CD4-positive, alpha-beta T cell treated with Interleukin-1 beta for 1 hour (primary cell): ENCODE measurements around the gene DAPK3.
"Not testable (repeated sequence)": the region's sequence is repeated elsewhere in the genome, so short reads cannot be mapped to it uniquely, and the experiment has no call there.

Experiments used
- DNase-seq, 2 donors: peaks; one replicate each; pipeline ENCODE4 v3.0.0-alpha.2; 2020 to 2022

Gene DAPK3

DNA sequence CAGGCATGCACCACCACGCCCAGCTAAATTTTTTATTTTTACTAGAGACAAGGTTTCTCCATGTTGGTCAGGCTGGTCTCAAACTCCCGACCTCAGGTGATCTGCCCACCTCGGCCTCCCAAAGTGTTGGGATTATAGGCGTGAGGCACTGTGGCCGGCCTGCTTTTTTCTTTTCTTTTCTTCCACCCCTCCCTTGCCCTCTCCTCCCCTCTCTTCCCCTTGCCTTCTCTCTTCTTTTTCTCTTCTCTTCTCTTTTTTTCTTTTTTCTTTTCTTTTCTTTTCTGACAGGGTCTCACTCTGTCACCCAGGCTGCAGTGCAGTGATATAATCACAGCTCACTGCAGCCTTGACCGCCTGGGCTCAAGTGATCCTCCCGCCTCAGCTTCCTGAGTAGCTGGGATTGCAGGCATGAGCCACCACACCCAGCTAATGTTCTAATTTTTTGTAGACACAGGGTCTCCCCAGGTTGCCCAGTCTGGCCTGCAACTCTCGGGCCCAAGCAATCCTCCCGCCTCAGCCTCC is 18.1 kb downstream of the DAPK3 start:
- not testable (repeated sequence) for DNase-seq

DNA sequence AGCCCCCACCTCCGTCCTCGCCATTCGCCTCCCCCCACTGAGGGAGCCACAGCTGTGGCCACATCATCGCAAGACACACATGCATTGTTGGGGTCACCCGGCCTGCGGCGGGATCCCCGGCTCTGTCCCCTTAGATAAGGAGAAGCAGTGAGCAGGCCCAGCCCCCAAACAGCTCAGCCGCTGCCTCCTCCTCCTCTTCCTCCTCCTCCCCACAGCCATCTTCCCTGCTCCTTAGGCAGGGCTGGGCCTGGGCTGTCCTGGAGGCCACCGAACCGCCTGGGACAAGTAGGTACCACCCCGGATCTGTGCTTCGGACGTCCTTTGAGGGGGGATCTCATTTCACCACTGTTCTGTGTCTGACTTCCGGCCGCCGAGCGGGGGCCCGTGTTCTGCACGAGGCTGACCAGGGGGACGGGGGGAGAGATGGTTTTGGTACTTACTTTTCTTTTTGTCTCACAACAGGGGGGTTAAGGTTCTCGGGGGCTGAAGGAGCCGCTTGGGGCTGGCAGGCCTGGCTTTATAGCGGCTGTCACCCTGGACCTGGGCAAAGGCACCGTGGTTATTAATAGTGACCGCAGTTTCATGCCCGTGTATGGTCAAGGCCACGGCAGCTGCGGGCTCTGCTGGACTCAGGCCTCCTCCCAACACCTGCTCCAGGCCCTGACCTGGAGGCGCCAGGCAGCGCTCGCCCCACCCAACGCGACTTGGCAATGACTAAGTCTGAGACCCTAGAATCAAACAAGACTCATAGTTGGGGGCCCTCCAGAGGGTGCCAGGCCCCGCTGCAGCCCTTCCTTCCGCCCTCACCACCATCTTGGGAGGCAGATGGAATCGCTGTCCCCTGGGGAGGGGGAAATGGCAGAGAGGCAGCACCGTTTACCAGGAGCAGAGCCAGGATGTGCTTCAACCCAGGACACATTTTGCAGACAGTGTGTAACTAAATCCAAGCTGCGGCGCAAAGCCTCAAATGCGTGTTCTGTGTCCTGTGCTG is 19.7 kb downstream of the DAPK3 start:
- no peak for DNase-seq

DNA sequence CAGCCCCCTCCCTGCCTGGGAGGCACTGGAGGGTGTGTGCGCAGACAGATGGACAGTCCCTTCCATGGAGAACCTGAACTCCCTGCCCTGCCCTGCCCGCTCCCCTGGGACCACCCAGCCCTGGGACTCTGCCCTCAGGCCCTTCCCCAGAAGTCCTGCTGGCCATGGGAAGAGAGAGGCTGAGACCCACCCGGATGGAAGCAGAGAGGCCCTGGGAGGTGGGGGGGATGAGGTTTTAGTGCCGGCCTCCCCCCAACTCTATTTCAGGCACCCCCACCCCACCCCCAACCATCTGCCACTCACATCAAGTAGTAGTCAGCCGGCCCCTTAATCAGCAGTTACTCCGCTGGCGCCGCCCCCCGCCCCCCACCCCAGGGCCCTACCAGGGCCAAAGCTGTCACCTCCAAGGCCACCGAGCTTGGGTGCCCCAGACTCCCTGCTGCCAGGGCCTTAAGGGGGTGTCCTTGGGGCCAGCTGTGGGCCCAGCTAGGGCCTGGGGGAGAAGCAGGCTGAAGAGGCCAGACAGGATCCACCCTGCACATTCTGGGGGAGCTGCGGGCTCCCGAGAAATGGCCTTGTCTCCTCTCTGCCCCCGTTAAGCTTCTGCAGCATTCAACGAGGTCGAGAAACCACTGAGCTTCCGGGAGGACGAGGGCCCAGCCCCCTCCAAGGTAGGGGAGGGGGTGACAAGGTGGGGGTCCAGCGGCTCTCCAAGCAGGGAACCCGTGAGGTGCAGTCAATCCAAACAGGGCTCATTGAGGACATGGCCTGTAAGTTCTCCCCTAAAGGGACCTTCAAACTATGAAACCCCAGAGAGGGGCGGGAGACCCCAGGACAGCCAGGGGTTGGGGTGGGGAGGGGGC is 20.7 kb downstream of the DAPK3 start:
- DNase-seq = no peak

DNA sequence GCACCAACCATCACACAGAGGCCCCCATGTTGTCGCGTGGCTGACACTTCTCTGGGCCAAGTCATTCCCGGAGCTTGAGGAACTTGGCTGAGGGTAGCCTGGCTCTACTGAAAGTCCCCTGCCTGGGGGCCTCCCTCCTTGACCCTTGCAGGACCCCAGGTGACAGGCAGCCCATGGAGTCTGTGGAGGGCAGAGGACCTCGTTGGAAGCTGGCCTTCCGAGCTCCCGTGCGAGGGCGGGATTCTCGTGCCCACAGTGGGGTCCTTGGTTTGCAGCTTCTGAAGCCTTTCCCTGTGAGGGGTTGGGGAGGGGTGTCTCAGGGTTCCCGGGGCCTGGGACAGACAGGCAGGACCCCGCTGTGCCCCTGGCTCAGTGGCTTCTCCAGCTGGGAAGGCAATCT is 21.6 kb downstream of the DAPK3 start:
- DNase-seq = no peak

DNA sequence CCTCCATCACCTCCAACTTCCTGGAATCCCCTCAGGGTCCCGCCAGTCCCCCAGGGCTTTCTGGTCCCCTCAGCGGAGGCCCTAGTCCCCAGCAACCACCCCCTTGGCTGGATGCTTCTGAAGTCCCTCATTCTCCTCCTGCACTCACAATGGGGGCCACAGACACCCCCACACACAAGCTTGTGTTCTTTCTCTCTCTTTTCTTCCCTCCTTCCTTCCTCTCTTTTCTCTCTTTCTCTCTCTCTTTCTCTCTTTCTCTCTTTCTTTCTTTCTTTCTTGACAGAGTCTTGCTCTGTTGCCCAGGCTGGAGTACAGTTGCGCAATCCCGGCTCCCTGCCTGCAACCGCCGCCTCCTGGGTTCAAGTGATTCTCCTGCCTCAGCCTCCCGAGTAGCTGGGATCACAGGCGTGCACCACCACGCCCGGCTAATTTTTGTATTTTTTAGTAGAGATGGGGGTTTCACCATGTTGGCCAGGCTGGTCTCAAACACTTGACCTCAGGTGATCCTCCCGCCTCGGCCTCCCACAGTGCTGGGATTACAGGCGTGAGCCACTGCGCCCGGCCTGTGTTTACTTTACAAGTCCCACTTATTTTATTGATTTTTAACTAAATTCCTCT is 23.5 kb downstream of the DAPK3 start:
- DNase-seq = not testable (repeated sequence)

DNA sequence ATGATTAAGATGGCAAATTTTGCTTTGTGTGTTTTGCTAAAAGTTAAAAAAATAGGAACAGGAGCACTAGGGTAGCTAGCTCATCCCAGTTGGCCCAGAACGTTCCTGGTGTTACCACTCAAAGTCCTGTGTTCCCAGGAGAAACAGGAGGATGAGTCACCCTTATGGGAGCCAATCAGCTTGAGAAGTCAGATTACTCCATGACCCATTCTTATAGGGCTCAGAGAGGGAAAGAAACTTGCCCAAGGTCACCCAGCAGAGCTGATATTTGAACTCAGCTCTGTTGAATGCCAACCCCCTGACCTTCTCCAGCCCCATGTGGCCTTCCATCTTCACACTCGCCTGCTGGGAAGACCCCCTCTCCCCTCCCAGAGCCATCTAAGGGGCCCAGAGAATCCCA is 25.1 kb downstream of the DAPK3 start:
- no peak for DNase-seq

DNA sequence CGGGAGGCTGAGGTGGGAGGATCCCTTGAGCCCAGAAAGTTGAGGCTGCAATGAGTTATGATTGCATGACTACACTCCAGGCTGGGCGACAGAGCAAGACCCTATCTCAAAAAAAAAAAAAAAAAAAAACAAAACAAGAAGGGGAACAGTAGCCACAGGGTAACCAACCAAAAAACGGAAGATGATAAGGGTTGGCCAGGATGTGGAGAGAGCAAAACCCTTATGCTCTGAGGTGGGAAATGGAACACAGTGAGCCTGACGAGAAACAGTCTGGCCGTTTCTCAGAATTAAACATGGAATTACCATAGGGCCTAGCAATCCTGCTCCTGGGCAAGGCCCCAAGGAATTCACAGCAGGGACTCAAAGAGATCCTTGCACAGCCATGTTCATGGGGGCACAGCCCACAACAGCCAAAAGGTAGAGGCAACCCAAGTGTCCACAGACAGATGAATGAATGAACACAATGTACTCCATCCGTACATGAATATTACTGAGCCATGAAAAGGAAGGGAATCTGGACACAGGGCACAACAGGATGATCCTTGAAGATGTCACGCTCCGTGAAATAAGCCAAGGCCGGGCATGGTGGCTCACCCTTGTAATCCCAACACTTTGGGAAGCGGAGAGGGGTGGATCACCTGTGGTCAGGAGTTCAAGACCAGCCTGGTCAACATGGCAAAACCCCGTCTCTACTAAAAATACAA is 26.7 kb downstream of the DAPK3 start:
- no peak for DNase-seq

DNA sequence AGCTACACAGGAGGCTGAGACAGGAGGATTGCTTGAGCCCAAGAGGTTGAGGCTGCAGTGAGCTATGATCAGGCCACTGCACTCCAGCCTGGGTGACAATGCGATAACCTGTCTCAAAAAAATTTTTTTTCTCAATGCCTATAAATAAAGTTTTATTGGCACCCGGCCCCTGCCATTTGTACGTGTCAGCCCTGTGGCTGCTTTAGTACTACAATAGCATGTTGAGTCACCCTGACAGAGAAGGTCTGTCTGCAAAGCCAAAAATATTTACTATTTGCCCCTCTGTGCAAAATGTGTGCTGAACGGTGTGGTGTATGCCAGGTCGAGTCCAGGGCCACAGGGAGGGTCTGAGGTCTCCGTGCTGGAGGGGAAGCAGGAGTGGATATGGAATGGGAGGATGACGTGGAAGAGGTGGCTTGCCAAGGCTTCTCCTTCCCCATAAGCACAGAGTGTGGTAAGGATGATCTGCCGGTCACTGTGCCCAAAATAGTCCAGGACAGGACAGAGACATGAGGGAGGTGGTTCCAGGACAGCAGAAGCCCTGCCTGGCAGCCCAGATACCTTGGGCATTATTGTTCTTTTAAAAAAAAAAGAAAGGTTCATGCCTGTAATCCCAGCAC is 28.0 kb downstream of the DAPK3 start:
- DNase-seq = no peak

DNA sequence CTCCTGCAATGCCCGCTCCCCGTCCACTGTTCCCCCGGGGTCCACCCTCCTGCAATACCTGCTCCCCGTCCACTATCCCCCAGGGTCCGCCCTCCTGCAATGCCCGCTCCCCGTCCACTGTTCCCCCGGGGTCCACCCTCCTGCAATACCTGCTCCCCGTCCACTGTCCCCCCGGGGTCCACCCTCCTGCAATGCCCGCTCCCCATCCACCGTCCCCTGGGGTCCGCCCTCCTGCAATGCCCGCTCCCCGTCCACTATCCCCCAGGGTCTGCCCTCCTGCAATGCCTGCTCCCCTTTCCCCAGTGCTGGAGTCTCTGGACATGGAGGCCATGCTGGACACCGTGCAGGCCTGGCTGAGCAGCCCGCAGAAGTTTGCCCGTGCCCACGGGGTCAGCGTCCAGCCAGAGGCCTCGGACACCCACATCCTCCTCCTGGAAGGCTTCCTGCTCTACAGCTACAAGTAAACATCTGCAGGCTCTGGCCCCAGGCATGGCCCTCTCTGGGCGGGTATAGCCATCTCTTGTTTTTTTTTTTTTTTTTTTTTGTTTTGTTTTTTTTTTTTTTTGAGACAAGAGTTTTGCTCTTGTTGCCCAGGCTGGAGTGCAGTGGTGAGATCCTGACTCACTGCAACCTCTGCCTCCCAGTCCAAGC is 32.5 kb downstream of the DAPK3 start:
- not testable (repeated sequence) for DNase-seq

DNA sequence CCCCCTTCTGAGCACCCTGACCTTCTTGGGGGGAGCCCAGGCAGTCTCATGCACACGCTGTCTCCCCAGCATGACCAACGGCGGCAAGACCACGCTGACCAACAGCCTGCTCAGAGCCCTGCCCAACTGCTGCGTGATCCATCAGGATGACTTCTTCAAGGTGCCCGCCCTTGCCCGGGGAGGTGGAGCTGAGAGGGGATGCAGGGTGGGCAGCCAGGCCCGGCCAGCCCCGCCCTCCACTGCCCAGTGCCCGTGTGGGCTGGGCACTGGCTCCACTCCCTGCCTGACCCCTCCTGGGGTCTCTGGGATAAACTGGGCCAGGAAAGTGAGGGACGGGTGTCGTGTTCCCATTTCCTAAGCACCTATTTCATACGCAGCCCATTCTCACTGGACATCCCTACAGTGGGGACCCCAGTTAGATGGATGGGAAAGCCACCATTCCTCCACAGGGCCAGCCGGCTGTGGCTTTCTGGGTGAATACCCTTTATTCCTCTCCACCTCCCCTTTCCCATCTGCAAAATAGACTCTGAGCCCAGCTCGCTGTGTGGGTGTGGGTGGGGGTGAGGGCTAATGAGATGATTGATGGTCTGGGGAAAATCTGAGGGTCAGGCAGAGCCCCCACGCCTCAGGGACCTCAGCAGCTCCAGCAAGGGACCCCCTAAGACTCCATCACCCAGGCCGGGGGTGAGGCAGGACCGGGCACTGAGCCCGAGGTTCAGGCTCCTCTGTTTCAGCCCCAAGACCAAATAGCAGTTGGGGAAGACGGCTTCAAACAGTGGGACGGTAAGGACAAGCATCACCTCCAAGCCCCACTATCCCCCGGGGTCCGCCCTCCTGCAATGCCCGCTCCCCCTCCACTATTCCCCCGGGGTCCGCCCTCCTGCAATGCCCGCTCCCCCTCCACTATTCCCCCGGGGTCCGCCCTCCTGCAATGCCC is 34.1 kb downstream of the DAPK3 start:
- no peak for DNase-seq

DNA sequence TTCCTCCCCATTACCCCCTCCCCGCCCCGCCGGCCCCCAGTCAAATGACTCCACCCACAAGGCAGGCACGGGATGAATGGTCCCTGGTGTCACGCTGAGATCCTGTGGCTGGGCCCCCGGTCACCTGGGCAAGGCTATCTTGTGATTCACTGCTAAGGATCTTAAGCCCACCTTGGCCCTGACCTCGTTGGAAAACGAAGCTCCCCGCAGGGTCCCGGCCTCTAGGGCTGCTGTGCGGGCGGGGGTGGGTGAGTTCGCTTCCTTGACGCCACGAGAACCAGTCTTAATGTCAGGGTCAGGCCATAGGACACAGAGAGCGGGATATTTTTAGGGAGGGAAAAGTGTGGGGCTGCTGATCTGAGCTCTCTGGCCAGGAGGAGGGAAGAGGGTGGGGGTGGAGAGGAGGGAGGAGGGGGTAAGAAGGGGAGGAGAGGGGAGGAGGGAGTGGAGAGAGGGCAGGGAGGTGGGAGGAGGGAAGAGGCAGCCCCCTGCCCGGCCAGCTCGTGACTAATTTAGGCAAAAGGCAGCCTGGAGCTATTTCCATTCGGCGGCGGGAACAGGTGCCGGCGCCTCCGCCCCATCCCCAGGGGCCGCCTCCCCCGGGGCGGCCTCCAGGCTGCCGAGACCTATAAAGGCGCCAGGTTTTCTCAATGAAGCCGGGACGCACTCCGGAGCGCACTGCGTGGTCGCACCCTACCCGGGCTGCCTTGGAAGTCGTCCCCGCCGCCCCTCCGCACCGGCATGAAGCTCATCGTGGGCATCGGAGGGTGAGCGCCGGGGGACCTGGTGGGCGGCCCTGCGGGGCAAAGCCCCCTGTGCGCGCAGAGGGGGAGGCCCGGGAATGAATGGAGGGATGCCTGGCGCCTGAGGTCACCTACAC is 37.7 kb downstream of the DAPK3 start, which contains the start of gene NMRK2:
Gene NMRK2, plus strand, starts transcription at position 139 of the 880 bp plus-strand sequence. Its CDS starts 603 bp downstream, at position 742.
- no peak for DNase-seq

DNA sequence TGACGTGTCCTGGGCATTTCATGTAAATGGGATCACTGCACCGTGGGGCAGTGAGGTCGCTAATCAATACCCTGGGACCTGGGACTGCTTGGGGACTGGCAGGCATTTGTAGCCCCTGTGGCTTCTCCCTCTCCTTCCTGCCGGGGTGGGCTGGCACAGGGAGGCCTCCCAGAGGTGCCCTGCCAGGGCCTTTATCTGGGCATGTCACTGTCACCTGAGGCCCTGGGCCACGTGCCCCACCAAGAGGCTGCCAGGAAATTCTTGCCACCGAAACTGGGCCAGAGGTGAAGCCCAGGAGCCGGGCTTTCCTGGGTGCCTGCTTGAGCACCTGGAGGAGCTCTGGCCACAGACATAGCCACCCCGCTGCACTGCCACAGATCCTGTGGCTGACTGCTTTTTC is 39.9 kb downstream of the DAPK3 start:
- no peak for DNase-seq

DNA sequence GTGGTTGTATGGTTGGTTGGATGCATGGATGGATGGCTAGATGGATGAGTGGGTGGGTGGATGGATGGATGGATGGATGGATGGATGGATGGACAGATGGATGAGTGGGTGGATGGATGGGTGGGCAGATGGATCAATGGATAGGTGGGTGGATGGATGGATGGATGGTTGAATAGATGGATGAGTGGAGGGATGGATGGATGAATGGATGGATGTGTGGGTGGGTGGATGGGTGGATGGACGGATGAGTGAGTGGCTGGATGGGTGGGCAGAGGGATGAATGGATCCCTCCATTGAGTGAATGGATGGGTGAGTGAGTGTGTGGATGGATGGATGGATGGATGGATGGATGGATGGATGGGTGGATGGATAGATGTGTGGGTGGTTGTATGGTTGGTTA is 47.0 kb downstream of the DAPK3 start:
- no peak for DNase-seq

DNA sequence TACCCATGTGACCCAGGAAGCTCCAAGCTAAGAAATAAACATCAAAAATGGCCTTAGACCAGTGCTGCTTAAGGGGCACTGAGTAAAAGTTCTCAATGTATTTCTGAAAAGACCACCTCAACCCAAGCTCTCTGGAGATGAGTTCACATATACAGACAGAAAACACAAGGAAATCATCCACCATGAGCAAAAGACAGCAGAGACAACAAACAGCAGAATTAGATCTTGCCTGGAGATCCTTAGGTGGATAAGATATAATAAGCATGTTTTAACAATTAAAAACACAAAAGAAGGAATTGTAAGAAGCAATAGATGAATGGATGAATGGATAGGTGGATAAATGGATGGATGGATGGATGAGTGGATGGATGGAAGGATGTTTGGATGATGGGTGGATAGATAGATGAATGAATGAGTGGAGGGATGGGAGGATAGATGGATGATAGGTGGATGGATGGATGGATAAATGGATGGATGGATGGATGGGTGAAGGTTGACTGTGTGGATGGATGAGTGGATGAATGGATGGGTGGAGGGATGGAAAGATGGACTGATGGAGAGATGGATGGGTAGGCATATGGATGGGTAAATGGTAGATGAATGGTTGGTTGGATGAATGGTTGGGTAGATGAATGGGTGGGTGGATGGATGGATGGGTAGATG is 47.7 kb downstream of the DAPK3 start:
- DNase-seq = no peak

DNA sequence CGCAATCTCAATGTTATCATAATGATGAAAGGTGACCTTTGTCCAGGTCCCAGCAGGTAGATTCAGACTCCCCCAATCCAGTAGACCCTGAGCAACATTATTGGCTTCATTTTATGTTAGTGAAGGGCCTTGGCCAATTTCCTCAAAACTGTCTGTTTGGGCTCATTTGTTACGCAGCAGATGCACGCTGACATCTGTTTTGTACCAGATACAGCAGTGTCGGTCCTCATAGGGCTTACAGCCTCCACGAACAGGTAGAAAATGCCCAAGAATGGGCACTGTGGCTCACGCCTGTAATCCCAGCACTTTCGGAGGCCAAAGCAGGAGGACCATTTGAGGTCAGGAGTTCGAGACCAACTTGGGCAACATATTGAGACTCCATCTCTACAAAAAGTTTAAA is 51.1 kb downstream of the DAPK3 start:
- DNase-seq = no peak

DNA sequence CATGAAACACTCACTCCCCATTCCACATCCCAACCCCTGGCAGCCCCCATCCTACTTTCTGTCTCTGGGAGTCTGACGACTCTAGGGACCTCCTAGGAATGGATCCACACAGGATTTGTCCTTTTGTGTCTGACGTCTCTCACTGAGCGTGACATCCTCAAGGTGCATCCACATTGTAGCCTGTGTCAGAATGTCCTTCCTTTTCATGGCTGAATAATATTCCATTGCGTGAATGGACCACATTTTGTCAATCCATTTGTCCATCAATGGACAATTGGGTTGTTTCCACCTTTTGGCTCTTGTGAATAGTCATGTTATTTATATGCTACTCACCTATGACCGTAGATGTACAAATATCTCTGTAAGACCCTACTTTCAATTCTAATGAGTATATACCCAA is 54.9 kb downstream of the DAPK3 start:
- no peak for DNase-seq

DNA sequence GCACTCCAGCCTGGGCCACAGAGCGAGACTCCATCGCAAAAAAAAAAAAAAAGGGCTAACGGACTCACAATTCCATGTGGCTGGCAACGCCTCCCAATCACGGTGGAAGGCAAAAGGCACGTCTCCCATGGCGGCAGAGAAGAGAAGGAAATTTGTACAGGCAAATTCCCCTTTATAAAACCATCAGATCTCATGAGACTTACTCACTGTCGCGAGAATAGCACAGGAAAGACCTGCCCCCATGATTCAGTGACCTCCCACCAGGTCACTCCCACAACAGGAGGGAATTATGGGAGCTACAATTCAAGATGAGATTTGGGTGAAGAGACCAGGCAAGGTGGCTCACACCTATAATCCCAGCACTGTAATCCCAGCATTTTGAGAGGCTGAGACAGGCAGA is 56.7 kb downstream of the DAPK3 start:
- no peak for DNase-seq

DNA sequence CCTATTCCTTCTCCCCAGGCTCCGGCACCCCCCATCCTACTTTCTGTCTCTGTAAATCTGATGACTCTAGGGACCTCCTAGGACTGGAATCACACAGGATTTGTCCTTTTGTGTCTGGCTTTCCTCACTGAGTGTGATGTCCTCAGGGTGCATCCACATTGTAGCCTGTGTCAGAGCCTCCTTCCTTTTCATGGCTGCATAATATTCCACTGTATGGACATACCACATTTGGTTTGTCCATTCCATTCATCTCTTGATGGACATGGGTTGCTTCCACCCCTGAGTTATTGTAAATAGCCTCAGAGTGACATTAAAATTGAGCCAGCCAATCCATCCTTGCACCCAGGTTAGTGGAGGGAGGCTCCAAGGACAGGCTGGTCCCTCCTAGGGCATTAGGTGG is 60.8 kb downstream of the DAPK3 start:
- DNase-seq = no peak
